Colonic mucosa (tissue), 4 donors: Measurements from ENCODE around the gene CAMK1D. TPM values are rescaled to one million over a fixed set of nuclear protein-coding genes. Genes with fewer than 3 reads are reported as not detected.
"Not testable (repeated sequence)": the region's sequence is repeated elsewhere in the genome, so short reads cannot be mapped to it uniquely, and the experiment has no call there.

Source experiments
- DNase-seq: peaks from one replicate; pipeline ENCODE4 v3.0.0-alpha.2; 2020
- H3K27ac ChIP-seq: fragments of 200-600 bp; one replicate; pipeline ENCODE4 v1.8.0; 2021
- H3K27me3 ChIP-seq: fragments of 200-600 bp; one replicate; pipeline ENCODE4 v1.8.0; 2021
- H3K36me3 ChIP-seq: fragments of 200-600 bp; one replicate; pipeline ENCODE4 v1.8.0; 2021
- H3K4me1 ChIP-seq: fragments of 200-600 bp; one replicate; pipeline ENCODE4 v1.8.0; 2021; ENCODE audit warnings: mild to moderate bottlenecking
- H3K4me3 ChIP-seq: fragments of 200-600 bp; one replicate; pipeline ENCODE4 v1.8.0; 2021
- H3K9ac ChIP-seq, 2 donors: one replicate each; pipeline ENCODE4 v1.7.0; 2013; ENCODE audit warnings: control low read depth in 2 of 2, low read depth in 2 of 2, low read length in 2 of 2
- H3K9me3 ChIP-seq: fragments of 200-600 bp; one replicate; pipeline ENCODE4 v1.8.0; 2021
- CTCF ChIP-seq: fragments of 200-600 bp; IDR thresholded peaks from one replicate; pipeline ENCODE4 v1.8.0; 2022; ENCODE audit warnings: antibody characterized with exemption, mild to moderate bottlenecking
- intact Hi-C: fragments of 100-400 bp; cut with DNase I; formaldehyde crosslinking; loops from one replicate; pipeline ENCODE4 v1.14.1; 2022
- total RNA-seq, 2 donors: library from RNA; stranded (reverse); fragmentation: NEBNext Ultra II Directional in 1 of 2; extraction: Animal tissue kit (Norgen Biotek cat#: 25700) in 1 of 2; gene quantifications; one replicate each; pipeline ENCODE4 v1.2.1, GENCODE V29; 2021
- donor health status: healthy.
- donor health status: DM: no; HTN: no; CAD: no.
- donor health status: DM: no; HTN: no; CAD: no.

CAMK1D gene
- 10 to 100 TPM; 21.3 to 29.7 TPM for total RNA-seq

- Histone ChIP-seq H3K4me1 (peaks cover 7% of the 10 kb centered on the region), H3K9me3 (no peaks in the 10 kb centered on the region), H3K9ac (peak within 1 kb of the TSS; percentile 60 to 99), H3K27me3 (no peaks in the 10 kb centered on the region), H3K4me3 (peak within 1 kb of the TSS; percentile 85), H3K36me3 (no peaks in the 10 kb centered on the region), H3K27ac (peak within 1 kb of the TSS; percentile 71)
- DNase-seq, result peak; percentile 84
- intact Hi-C loops, result loop anchor here (10.0 kb wide), 1 partner anchor 74 kb away; no protein-coding TSS in a partner anchor
- TF ChIP-seq CTCF, result peak; percentile 10
These were observed at the start of gene CAMK1D for GRCh38 chr10:12348870-12349628. Gene CAMK1D, plus strand, starts transcription at chr10:12349547.

- H3K4me3 ChIP-seq, intact Hi-C loops, H3K4me1 ChIP-seq, H3K9ac ChIP-seq, H3K27me3 ChIP-seq, DNase-seq, H3K36me3 ChIP-seq, H3K9me3 ChIP-seq, H3K27ac ChIP-seq: not testable (repeated sequence)
These were observed 48.3 kb upstream of the CAMK1D start for GRCh38 chr10:12301036-12301435.

- intact Hi-C loops, result no loop called here
- H3K36me3 ChIP-seq, result no peaks in the 10 kb centered on the region
- H3K4me1 ChIP-seq, result no peaks in the 10 kb centered on the region
- no peak overlapping the region for H3K9ac ChIP-seq
- H3K27me3 ChIP-seq, result no peaks in the 10 kb centered on the region
- H3K4me3 ChIP-seq, result no peak overlapping the region
- no peak overlapping the region for H3K27ac ChIP-seq
- no peaks in the 10 kb centered on the region for H3K9me3 ChIP-seq
- no peak for TF ChIP-seq CTCF
- no peak for DNase-seq
These were observed 41.3 kb upstream of the CAMK1D start for GRCh38 chr10:12308057-12308456.

- no peaks in the 10 kb centered on the region for H3K9me3 ChIP-seq
- H3K27ac ChIP-seq, result no peak overlapping the region
- TF ChIP-seq CTCF, result no peak
- intact Hi-C loops, result no loop called here
- no peaks in the 10 kb centered on the region for H3K4me1 ChIP-seq
- no peak for DNase-seq
- H3K9ac ChIP-seq, result no peak overlapping the region
- H3K4me3 ChIP-seq, result no peak overlapping the region
- no peaks in the 10 kb centered on the region for H3K36me3 ChIP-seq
- no peaks in the 10 kb centered on the region for H3K27me3 ChIP-seq
These were observed 40.5 kb upstream of the CAMK1D start for GRCh38 chr10:12308736-12309375.

- H3K4me1 ChIP-seq, H3K27me3 ChIP-seq, H3K9me3 ChIP-seq, H3K9ac ChIP-seq, DNase-seq, H3K36me3 ChIP-seq, H3K27ac ChIP-seq, H3K4me3 ChIP-seq, intact Hi-C loops: not testable (repeated sequence)
These were observed 39.6 kb upstream of the CAMK1D start for GRCh38 chr10:12309783-12310182.

GRCh38 chr10:12314836-12315235 is 34.5 kb upstream of the CAMK1D start:
- no peak overlapping the region for H3K9ac ChIP-seq

More at GRCh38 chr10:12314836-12315235, 34.5 kb upstream of the CAMK1D start:
- no peak for TF ChIP-seq CTCF
- H3K36me3 ChIP-seq, result no peaks in the 10 kb centered on the region
- intact Hi-C loops, result no loop called here
- no peak overlapping the region for H3K27ac ChIP-seq
- DNase-seq, result no peak
- H3K4me3 ChIP-seq, result no peak overlapping the region
- H3K4me1 ChIP-seq, result no peaks in the 10 kb centered on the region
- H3K9me3 ChIP-seq, result no peaks in the 10 kb centered on the region
- no peaks in the 10 kb centered on the region for H3K27me3 ChIP-seq
